Measurements from ENCODE around the gene TSSK3.

Gene TSSK3

GRCh38 chr1:32405672-32406467, 43.5 kb downstream of the TSSK3 start:
- DNase-seq, result no peak

DNA sequence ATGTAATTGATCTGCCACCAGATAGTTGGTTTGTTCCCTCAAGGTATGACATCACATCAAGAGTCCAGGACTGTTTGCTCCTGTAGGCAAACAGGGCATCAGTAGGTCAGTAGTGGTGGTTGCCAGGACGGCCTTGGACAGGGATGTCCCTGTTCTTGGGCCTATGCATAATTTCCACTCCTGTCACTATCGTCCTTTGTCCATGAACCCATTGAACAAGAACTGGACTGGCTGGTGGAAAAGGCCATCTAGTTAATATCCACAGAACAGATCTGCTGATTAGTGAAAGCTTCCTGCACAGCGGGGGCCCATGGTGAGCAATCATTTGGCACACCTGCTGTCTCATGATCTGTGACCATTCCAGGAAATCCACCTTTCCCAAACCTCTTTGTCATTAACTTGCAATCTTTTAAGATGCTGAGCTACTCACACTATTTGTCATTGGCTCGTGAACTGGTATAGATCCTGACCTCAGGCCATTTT, 44.3 kb downstream of the TSSK3 start:
- DNase-seq, result no peak

DNA sequence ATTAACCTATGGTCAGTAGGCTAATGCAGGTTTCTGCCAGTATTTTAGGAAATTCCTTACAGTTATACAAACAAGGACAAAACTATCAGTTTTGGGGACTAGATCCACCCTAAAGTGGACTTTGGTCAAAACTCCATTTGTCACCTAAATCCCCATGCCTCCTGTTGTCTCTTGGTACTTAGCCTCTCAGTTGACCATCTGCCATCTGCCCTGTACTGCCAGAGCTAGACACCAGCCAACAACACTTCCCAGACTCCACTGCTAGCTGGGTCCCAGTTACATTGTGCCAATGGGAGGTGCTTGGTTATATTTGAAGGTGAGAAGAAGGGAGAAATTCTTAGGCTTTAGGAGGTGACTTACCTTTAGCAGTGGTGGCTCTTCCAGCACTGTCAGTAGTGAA, 48.9 kb downstream of the TSSK3 start:
- DNase-seq, result no peak

DNA sequence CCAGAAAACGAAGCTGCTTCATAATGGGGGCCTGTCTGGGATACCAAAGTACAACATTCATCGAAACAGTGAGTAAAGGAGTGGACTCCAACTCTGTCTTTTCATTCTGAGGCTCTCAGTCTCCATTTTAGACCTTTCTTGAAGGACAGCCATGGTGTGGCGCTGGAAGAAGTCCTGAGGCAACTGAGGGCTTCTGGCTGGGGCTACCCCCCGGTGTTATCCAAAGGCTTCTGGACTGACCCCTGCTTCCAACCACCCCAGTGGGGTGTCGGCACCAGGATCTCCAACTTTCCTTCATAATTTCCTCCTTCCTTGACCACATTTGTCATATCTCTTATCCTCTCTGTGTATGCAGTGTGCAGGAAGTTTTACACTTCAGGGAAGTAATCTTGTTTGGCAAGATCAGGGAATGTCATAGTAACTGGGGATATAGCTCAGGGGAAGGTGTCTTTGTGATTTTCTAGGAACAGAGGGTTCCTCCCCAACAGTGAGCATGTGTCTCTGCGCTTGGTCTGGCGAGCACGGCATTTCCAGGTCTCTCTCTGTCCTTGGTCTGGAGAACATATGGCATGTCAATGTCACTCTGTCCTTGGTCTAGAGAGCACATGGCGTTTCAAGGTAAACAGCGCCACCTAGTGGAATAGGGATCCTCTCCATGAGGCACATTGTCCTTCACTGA, 51.3 kb downstream of the TSSK3 start:
- DNase-seq, result peak; percentile 31

All from NCI-H1105 (cell line).